Fibroblast of skin of left quadriceps (primary cell): Measurements from ENCODE around the gene RPL35.
A peak's percentile ranks its signal among the peaks of the same experiment; 100 is the strongest.

Experiments
- DNase-seq, 2 experiments: peaks; one replicate each; pipeline ENCODE4 v3.0.0-alpha.2; 2013; ENCODE audit warnings: low read depth in 2 of 2

Gene RPL35

GRCh38 chr9:124861342-124862229 lies at the start of gene RPL35, which contains the start of gene ARPC5L:
Gene RPL35, minus strand, starts transcription at chr9:124861957. Its CDS starts 45 bp downstream, at chr9:124861912.
Gene ARPC5L, plus strand, starts transcription at chr9:124862130. Its CDS starts 7,161 bp downstream, at chr9:124869291.
- DNase-seq: peak; percentile 83 to 84

- DNase-seq: no peak
These were observed 46.3 kb upstream of the RPL35 start for GRCh38 chr9:124908098-124908497.

GRCh38 chr9:124906966-124907365 lies 45.2 kb upstream of the RPL35 start:
- DNase-seq: no peak

- no peak for DNase-seq
These were observed 38.1 kb upstream of the RPL35 start for GRCh38 chr9:124899845-124900244.

GRCh38 chr9:124897570-124898460 lies 36.1 kb upstream of the RPL35 start:
- DNase-seq: no peak

DNA sequence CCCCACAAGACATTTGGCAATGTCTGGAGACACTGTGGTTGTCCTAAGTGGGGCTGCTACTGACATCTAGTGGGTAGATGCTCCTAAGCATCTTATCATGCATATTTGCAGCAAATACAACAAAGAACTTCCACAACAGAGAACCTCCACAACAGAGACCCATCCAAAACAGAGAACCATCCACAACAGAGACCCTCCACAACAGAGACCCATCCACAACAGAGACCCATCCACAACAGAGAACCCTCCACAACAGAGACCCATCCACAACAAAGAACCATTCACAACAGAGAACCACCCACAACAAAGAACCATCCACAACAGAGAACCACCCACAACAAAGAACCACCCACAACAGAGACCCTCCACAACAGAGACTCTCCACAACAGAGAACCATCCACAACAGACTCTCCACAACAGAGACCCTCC lies 33.0 kb upstream of the RPL35 start:
- peak in 1 of 2 experiments; percentile 18 for DNase-seq

DNA sequence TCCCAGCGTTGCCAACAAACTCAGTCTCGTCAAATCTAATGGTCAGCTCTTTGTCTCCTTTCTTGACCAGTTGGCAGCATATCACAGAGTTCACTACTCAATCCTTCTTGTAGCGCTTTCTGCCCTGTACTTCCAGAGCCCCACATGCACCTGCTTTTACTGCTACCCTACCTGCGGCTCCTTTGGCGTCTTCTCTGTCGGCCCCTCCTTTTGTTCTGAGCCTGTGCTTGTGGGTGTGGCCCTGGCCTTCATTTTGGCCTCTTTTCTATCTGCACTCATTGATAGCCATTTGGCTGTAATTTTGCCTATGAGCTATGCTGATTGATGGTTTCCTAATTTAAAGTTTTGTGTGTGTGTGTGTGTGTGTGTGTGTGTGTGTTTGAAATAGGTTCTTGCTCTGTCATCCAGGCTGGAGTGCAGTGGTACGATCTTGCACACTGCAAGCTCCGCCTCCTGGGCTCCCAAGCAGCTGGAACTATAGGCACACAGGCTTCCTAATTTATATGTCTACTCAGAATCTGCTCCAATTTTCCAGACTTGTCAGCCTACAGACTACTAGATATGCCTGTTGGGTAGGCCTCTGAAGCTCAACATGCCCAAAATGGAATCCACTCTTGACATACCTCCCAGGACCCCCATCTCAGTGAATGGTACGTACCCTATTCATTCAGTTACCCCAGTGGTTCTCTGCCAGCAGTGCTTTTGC lies 32.4 kb upstream of the RPL35 start:
- no peak for DNase-seq

- no peak for DNase-seq
These were observed 28.4 kb upstream of the RPL35 start for GRCh38 chr9:124890179-124890578.

DNA sequence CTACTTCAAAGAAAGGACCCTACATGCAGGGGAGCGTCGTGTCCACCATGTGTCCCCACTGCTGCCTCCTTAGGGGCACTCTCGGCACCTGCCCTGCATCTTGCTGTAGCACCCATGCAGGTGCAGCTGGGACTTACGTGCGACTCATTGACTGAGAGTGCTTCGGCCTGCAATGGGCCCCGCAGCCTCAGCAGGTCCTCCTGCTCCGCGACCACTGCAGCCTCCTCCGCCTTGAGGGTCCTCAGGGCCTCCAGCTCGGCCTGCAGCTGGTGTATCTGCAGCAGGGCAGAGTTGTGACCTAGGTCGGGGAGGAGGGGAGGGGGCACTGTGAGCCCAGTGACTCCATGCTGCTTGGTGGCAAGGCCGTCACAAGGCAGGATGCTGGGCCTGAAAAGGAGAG lies 27.2 kb upstream of the RPL35 start:
- no peak for DNase-seq

- DNase-seq: no peak
These were observed 26.1 kb upstream of the RPL35 start for GRCh38 chr9:124887832-124888231.

- DNase-seq: no peak
These were observed 25.2 kb upstream of the RPL35 start for GRCh38 chr9:124886866-124887492.

- no peak for DNase-seq
These were observed 24.7 kb upstream of the RPL35 start for GRCh38 chr9:124886461-124886860.

DNA sequence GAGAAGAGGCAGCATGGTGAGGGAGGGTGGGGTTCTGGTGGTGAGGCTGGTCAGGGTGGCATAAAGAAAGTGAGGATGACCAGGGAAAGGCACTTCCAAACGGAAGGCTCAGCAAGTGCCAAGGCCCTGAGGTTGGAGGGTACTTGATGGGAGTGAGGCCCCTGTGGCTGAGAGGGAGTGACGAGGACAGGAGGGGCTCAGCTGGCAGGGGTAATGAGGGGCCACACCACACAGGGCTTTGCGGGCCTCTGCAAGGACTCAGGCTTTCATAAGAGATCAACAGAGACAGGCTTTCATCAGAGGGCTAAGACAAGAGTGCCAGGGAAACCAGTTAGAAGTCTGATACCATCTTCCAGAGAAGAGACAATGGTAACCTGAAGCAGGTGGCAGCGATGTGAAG lies 23.8 kb upstream of the RPL35 start:
- no peak for DNase-seq

DNA sequence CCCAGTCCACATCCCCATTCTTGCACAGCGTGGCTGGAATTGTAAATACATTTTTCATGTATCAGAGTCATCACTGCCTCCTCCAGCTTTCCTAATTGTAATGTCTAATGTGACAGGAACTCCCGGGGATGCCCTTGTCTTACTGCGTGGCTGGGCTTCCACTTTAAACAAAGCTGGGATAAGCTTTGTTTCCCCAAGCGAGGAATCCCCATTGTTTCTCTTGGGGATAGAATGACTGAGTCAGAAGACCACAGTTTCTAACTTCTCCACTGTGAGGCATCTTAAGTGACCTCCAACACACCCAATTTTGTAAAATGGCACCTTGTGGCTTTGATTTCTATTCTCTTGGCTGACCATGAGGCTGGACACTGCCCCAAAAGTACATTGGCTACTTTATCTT lies 22.6 kb upstream of the RPL35 start:
- no peak for DNase-seq

DNA sequence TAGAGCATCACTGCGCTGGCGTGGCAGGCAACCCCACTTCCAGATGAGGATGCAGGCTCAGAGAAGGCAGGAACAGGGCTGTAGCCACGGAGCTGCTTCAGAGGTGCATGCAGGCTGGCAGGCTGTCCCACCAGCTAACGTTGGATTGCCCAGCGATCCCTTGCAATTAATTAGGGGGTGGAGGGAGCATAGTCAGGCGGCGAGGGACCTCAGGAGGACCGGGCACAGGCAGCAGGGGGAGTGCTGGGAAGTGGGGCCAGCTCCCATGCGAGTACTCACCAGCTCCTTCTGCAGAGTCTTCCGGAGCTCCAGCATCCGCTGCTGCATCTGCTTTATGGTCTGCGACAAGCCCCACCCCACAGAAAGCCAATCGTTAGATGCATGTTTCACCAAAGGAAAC lies 20.5 kb upstream of the RPL35 start:
- no peak for DNase-seq

DNA sequence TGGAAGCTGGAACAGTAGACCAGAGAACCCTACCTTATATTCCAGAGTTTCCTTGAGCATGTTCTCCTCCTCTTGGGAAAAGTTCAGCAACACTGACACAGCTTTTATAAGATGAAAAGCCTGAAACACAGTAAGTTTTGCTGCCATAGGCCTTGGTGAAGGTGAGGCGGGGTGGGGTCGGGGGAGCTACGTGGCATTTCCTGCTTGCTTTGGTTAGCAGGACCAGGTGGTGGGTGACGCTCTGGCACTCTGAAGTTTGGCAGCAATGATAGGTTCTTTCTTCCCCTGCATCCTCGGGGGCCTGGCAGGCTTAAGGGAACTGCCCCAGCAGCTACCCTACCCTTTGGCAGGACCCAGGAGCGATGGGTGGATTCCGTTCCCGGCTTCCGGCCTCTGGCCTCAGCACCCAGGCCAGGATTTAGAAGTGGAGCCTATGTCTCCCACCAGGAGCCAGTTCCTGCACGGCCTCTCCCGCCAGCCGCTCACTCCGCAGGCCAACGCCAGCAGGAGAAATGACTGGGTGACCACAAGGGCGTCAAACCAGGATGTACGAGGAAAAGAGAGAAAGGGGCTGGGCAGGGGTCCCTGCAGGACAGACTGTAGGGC lies 19.5 kb upstream of the RPL35 start:
- no peak for DNase-seq

GRCh38 chr9:124880501-124880900 lies 18.7 kb upstream of the RPL35 start:
- DNase-seq: no peak

GRCh38 chr9:124879226-124879625 lies 17.5 kb upstream of the RPL35 start:
- no peak for DNase-seq

DNA sequence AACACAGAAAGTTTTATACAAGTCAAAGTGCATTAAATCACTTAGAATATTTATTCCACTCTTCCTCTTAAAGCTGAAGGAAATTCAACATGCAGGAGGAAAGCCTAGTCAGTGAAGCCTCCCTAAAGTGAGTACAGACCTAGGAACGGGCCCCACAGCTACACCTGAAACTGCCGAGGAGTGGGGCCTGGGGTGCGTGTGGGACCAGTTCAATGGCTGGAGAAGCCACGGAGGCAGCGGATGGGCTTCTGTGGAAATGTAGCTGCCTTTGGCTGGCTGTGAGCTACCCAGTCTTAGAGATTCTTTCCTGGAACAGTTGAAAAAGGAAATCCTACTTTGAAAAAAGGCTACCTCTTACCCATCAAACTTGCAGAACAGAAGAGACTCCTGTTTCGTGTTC lies 16.8 kb upstream of the RPL35 start:
- no peak for DNase-seq

GRCh38 chr9:124878021-124878420 lies 16.3 kb upstream of the RPL35 start:
- no peak for DNase-seq
